Tibial nerve (tissue), 4 donors: ENCODE data around the gene A4GALT. TPM values are rescaled to one million over a fixed set of nuclear protein-coding genes. Genes with fewer than 3 reads are reported as not detected.

Experiments used
- DNase-seq, 2 donors: peaks; one replicate each; pipeline ENCODE4 v3.0.0-alpha.2; 2019; ENCODE audit warnings: low spot score in 2 of 2
- H3K27ac ChIP-seq, 4 donors: fragments of 200-600 bp; sonication (generic) in 3 of 4; one replicate each; pipeline ENCODE4 v1.5.1; 2017 to 2019; ENCODE audit warnings: mild to moderate bottlenecking in 1 of 4
- H3K27me3 ChIP-seq, 2 donors: fragments of 200-600 bp; sonication (generic) in 1 of 2; one replicate each; pipeline versions ENCODE4 v1.5.1 to v1.6.0; 2017 to 2019
- H3K36me3 ChIP-seq, 3 donors: fragments of 200-600 bp; sonication (generic); one replicate each; pipeline ENCODE4 v1.5.1; 2018 to 2019
- H3K4me1 ChIP-seq, 4 donors: fragments of 200-600 bp; sonication (generic) in 3 of 4; one replicate each; pipeline ENCODE4 v1.5.1; 2017 to 2019
- H3K4me3 ChIP-seq, 4 donors: fragments of 200-600 bp; sonication (generic) in 3 of 4; one replicate each; pipeline ENCODE4 v1.5.1; 2017 to 2019; ENCODE audit warnings: mild to moderate bottlenecking in 1 of 4, moderate library complexity in 1 of 4
- H3K9me3 ChIP-seq, 4 donors: fragments of 200-600 bp; sonication (generic) in 3 of 4; one replicate each; pipeline ENCODE4 v1.5.1; 2017 to 2019
- EP300 ChIP-seq, 2 donors: sonication (generic); formaldehyde crosslinking; IDR thresholded peaks; one replicate each; pipeline ENCODE4 v1.6.1; 2017; ENCODE audit warnings: antibody characterized with exemption in 2 of 2, mild to moderate bottlenecking in 1 of 2
- POLR2A ChIP-seq, 2 donors: fragments of 450-650 bp; IDR thresholded peaks; one replicate each; pipeline ENCODE4 v1.6.1; 2017; ENCODE audit warnings: antibody characterized with exemption in 2 of 2, mild to moderate bottlenecking in 2 of 2, moderate library complexity in 2 of 2
- WGBS, 2 donors: methylation state at CpG; one replicate each; pipeline ENCODE4 v1.1.5; 2018; 5-methylcytosine and 5-hydroxymethylcytosine counted together
- total RNA-seq, 4 donors: library from RNA; depleted of rRNA; stranded (reverse); fragments of >200 nt; gene quantifications; one replicate each; pipeline ENCODE4 v1.1.0, GENCODE V29; 2016
- TF ChIP-seq, protein P1 (sequence below), 5 experiments: fragments of 200-600 bp in 3 of 5; fragments of 450-650 bp in 2 of 5; sonication (generic) in 3 of 5; IDR thresholded peaks; one replicate each; pipeline ENCODE4 v1.5.1; 2016 to 2019; ENCODE audit warnings: antibody characterized with exemption in 5 of 5, mild to moderate bottlenecking in 3 of 5, moderate library complexity in 2 of 5

The A4GALT gene
- total RNA-seq, 4 donors from 2014 or later, result 73.0 to 146 (median 99.0) TPM

DNA sequence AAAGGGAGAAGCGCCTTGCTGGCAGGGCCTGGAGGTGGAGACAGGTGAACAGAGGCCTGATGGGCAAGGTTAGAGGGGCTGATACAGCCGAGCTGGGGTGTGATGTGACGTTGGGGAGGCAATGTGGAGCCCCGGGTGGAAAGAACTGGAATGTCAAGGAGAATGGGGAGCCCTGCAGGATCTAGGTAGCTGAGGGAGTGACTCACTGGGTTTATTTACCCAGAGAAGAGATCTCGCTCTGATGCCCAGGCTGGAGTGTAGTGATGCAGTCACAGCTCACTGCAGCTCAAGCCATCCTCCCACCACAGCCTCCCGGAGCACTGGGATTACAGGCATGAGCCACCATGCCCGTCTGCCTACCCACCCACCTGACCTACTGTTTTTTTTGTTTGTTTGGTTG, 69.5 kb downstream of the A4GALT start:
- Histone ChIP-seq H3K27me3 (no peaks in the 10 kb centered on the region), H3K4me3 (no peak overlapping the region), H3K9me3 (no peaks in the 10 kb centered on the region), H3K27ac (no peak overlapping the region), H3K36me3 (no peaks in the 10 kb centered on the region), H3K4me1 (peaks cover 3 to 29% (median 25%) of the 10 kb centered on the region in 4 donors)
- 68 to 83% methylated on average over 7 of the region's 7 CpGs for WGBS, 2 donors
- no peak for DNase-seq
- TF ChIP-seq, protein P1, sequence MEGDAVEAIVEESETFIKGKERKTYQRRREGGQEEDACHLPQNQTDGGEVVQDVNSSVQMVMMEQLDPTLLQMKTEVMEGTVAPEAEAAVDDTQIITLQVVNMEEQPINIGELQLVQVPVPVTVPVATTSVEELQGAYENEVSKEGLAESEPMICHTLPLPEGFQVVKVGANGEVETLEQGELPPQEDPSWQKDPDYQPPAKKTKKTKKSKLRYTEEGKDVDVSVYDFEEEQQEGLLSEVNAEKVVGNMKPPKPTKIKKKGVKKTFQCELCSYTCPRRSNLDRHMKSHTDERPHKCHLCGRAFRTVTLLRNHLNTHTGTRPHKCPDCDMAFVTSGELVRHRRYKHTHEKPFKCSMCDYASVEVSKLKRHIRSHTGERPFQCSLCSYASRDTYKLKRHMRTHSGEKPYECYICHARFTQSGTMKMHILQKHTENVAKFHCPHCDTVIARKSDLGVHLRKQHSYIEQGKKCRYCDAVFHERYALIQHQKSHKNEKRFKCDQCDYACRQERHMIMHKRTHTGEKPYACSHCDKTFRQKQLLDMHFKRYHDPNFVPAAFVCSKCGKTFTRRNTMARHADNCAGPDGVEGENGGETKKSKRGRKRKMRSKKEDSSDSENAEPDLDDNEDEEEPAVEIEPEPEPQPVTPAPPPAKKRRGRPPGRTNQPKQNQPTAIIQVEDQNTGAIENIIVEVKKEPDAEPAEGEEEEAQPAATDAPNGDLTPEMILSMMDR (IDR thresholded peaks at IDR 0.05), result no peak
- no peak for TF ChIP-seq POLR2A (IDR thresholded peaks at IDR 0.05)
- TF ChIP-seq EP300 (IDR thresholded peaks at IDR 0.05), result no peak

- WGBS, 2 donors, result 5 to 31% methylated on average over 9 to 47 of the region's 81 CpGs
- Histone ChIP-seq H3K36me3 (no peaks in the 10 kb centered on the region), H3K4me3 (peak within 1 kb of the TSS; percentile 67 to 99 (median 93)), H3K27me3 (no peaks in the 10 kb centered on the region), H3K4me1 (peaks cover 3 to 45% (median 42%) of the 10 kb centered on the region in 4 donors), H3K9me3 (no peaks in the 10 kb centered on the region), H3K27ac (peak within 1 kb of the TSS; percentile 83 to 99 (median 96))
- peak; percentile 57 to 68 for DNase-seq
- TF ChIP-seq POLR2A (IDR thresholded peaks at IDR 0.05) (peak in 1 of 2 donors; percentile 44), EP300 (IDR thresholded peaks at IDR 0.05) (peak in 1 of 2 donors; percentile 54)
- TF ChIP-seq, protein P1 (IDR thresholded peaks at IDR 0.05), result peak in 1 of 5 experiments; percentile 34
Observed at GRCh38 chr22:42649246-42650099, 71.2 kb downstream of the A4GALT start, which contains the start of gene CYB5R3. CYB5R3 (minus strand) TSS chr22:42649392; CDS start chr22:42649315, 77 bp downstream.

GRCh38 chr22:42648368-42649245, 72.1 kb downstream of the A4GALT start:
- Histone ChIP-seq H3K4me1 (peaks cover 3 to 54% (median 51%) of the 10 kb centered on the region in 4 donors), H3K9me3 (no peaks in the 10 kb centered on the region), H3K27me3 (no peaks in the 10 kb centered on the region), H3K4me3 (peak overlapping the region; percentile 67 to 99 (median 93)), H3K36me3 (no peaks in the 10 kb centered on the region), H3K27ac (peak overlapping the region; percentile 83 to 99 (median 96))
- no peak for DNase-seq
- 2 to 4% methylated on average over 19 to 25 of the region's 49 CpGs for WGBS, 2 donors
- TF ChIP-seq POLR2A (IDR thresholded peaks at IDR 0.05), result peak in 1 of 2 donors; percentile 38
- TF ChIP-seq, protein P1 (IDR thresholded peaks at IDR 0.05), result no peak
- TF ChIP-seq EP300 (IDR thresholded peaks at IDR 0.05), result peak in 1 of 2 donors; percentile 66

DNA sequence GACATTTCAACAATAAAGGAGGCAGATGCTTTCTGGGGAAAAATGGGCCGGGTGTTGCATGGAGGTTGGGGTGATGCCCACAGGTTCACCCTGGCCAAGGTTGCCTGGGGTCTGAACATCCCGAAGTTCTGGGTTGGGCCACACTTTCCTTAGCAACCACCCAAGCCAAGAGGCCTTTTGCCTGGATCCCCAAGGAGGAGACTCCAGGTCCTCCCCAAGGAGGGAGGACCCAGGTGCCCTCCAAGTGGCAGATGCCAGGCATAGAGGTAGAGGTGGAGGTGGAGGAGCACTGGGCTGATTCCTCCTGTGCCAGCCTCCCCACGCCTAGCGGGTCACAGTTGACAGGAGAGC, 72.7 kb downstream of the A4GALT start:
- no peaks in the 10 kb centered on the region for H3K9me3 ChIP-seq
- TF ChIP-seq POLR2A (IDR thresholded peaks at IDR 0.05), result no peak
- TF ChIP-seq, protein P1 (IDR thresholded peaks at IDR 0.05), result no peak
- TF ChIP-seq EP300 (IDR thresholded peaks at IDR 0.05), result no peak
- H3K36me3 ChIP-seq, result no peaks in the 10 kb centered on the region
- 45 to 57% methylated on average over 4 of the region's 4 CpGs for WGBS, 2 donors
- peaks cover 3 to 60% (median 56%) of the 10 kb centered on the region in 4 donors for H3K4me1 ChIP-seq
- peak overlapping the region; percentile 83 to 99 (median 96) for H3K27ac ChIP-seq
- H3K27me3 ChIP-seq, result no peaks in the 10 kb centered on the region
- no peak for DNase-seq
- peak overlapping the region; percentile 67 to 99 (median 93) for H3K4me3 ChIP-seq
